HCT116 (cell line): ENCODE data around the gene MAPKAP1. TPM values are rescaled to one million over a fixed set of nuclear protein-coding genes. Genes with fewer than 3 reads are reported as not detected.

Experiments used
- ATAC-seq: fragments of 200-7000 bp; cut with Tn5 transposase; 2 replicates; pipeline ENCODE4 v1.9.1; 2020; ENCODE audit warnings: mild to moderate bottlenecking, moderate library complexity
- Bru-seq: library from RNA; stranded (reverse); fragments of 400-500 nt; gene quantifications from one replicate; lab custom pipeline; 2021; lab: Mats Ljungman, UMichigan
- BruChase-seq, 2 experiments: library from RNA; stranded (reverse); fragments of 400-500 nt; gene quantifications; one replicate each; lab custom pipeline; 2021; lab: Mats Ljungman, UMichigan
- BruUV-seq: library from RNA; stranded (reverse); fragments of 400-500 nt; replicated peaks from 2 replicates; lab custom pipeline; 2021; lab: Mats Ljungman, UMichigan
- CTCF ChIA-PET: fragments of 300-600 bp; sonication (Branson Sonifier 250); formaldehyde crosslinking; loops from one replicate; lab custom pipeline; 2021; ENCODE audit warnings: antibody characterized with exemption; lab: Charles Lee
- POLR2A ChIA-PET: fragments of 300-600, 350-600 bp; sonication (Branson Sonifier 250); formaldehyde crosslinking; loops from one replicate; lab custom pipeline; 2021; ENCODE audit warnings: antibody characterized with exemption; lab: Charles Lee
- RAD21 ChIA-PET, 2 experiments: fragments of 300-600 bp; sonication (Branson Sonifier 250); formaldehyde crosslinking; loops; one replicate each; lab custom pipeline; 2023; ENCODE audit warnings: low total read pairs in 2 of 2; ENCODE audit not compliant: uncharacterized antibody in 2 of 2, unreplicated experiment in 2 of 2, low non-redundant PET in 1 of 2; lab: Charles Lee
- DNase-seq: peaks from one replicate; pipeline ENCODE4 v3.0.0-alpha.2; 2010; ENCODE audit warnings: low read depth, low spot score
- H2AFZ ChIP-seq: fragments of 200-600 bp; shearing (Covaris generic), sonication (generic); 2 replicates; pipeline ENCODE4 v1.6.1; 2017; ENCODE audit warnings: low read depth, mixed run types, mixed read lengths, antibody characterized with exemption, low read length; ENCODE audit not compliant: poor library complexity, severe bottlenecking
- H3K27ac ChIP-seq: 2 replicates; pipeline ENCODE4 v1.5.1; 2012; ENCODE audit warnings: low read depth, low read length
- H3K27me3 ChIP-seq: fragments of 200-600 bp; sonication (generic); 2 replicates; pipeline ENCODE4 v1.6.1; 2016; ENCODE audit warnings: mixed run types, low read length, mixed read lengths; ENCODE audit not compliant: insufficient read depth
- H3K36me3 ChIP-seq, 2 experiments: fragments of 200-500 bp in 1 of 2; fragments of 200-600 bp in 1 of 2; sonication (Bioruptor generic) in 1 of 2; sonication (generic) in 1 of 2; 2 replicates each; pipeline versions ENCODE4 v1.5.1 to v1.6.1; 2014 to 2016; ENCODE audit warnings: low read length in 2 of 2, inconsistent platforms in 1 of 2, mixed read lengths in 1 of 2, mixed run types in 1 of 2; ENCODE audit not compliant: insufficient read depth in 2 of 2, control insufficient read depth in 1 of 2
- H3K4me1 ChIP-seq, 2 experiments: fragments of 200-600 bp in 1 of 2; sonication (generic) in 1 of 2; 2 replicates each; pipeline versions ENCODE4 v1.5.1 to v1.6.1; 2012 to 2017; ENCODE audit warnings: low read length in 2 of 2, inconsistent platforms in 1 of 2, mild to moderate bottlenecking in 1 of 2, mixed read lengths in 1 of 2, mixed run types in 1 of 2, moderate library complexity in 1 of 2; ENCODE audit not compliant: insufficient read depth in 2 of 2, control insufficient read depth in 1 of 2
- H3K4me2 ChIP-seq: fragments of 200-600 bp; sonication (generic); 2 replicates; pipeline ENCODE4 v1.6.1; 2017; ENCODE audit warnings: mixed run types, low read length, mixed read lengths
- H3K4me3 ChIP-seq, 2 experiments: fragments of 200-600 bp in 1 of 2; sonication (generic) in 1 of 2; replicated peaks in 1 of 2; 2 replicates each; pipeline ENCODE4 v1.5.1; 2011 to 2016; ENCODE audit warnings: low read length in 2 of 2, control low read depth in 1 of 2, low read depth in 1 of 2, mild to moderate bottlenecking in 1 of 2, mixed read lengths in 1 of 2, mixed run types in 1 of 2
- H3K79me2 ChIP-seq: fragments of 200-600 bp; sonication (generic); 2 replicates; pipeline ENCODE4 v1.6.1; 2017; ENCODE audit warnings: mild to moderate bottlenecking, mixed run types, low read length, moderate library complexity, mixed read lengths; ENCODE audit not compliant: insufficient read depth
- H3K9ac ChIP-seq: fragments of 200-600 bp; sonication (generic); 2 replicates; pipeline ENCODE4 v1.6.1; 2016; ENCODE audit warnings: low read length, mixed read lengths
- H3K9me2 ChIP-seq: fragments of 200-600 bp; sonication (generic), shearing (Covaris generic); 2 replicates; pipeline ENCODE4 v1.6.1; 2017; ENCODE audit warnings: mixed run types, mild to moderate bottlenecking, moderate library complexity; ENCODE audit not compliant: insufficient read depth
- H3K9me3 ChIP-seq, 2 experiments: fragments of 200-500 bp in 1 of 2; fragments of 200-600 bp in 1 of 2; sonication (Bioruptor generic) in 1 of 2; sonication (generic) in 1 of 2; 2 replicates each; pipeline ENCODE4 v1.6.1; 2014 to 2017; ENCODE audit warnings: low read length in 2 of 2, mixed read lengths in 2 of 2, inconsistent platforms in 1 of 2, low read depth in 1 of 2, mild to moderate bottlenecking in 1 of 2, mixed run types in 1 of 2, moderate library complexity in 1 of 2; ENCODE audit not compliant: control insufficient read depth in 1 of 2, insufficient read depth in 1 of 2
- H4K20me1 ChIP-seq: fragments of 200-600 bp; sonication (generic), shearing (Covaris generic); 2 replicates; pipeline ENCODE4 v1.6.1; 2017; ENCODE audit warnings: mixed run types, mild to moderate bottlenecking, moderate library complexity; ENCODE audit not compliant: insufficient read depth
- CBX3 ChIP-seq: IDR thresholded peaks from 2 replicates; pipeline ENCODE4 v1.6.1; 2012; ENCODE audit warnings: low read depth
- EGR1 ChIP-seq: IDR thresholded peaks from 2 replicates; pipeline ENCODE4 v1.6.1; 2012; ENCODE audit warnings: low read depth
- FOSL1 ChIP-seq: IDR thresholded peaks from 2 replicates; pipeline ENCODE4 v1.6.1; 2012; ENCODE audit warnings: low read depth
- JUND ChIP-seq: IDR thresholded peaks from 2 replicates; pipeline ENCODE4 v1.6.1; 2012
- POLR2AphosphoS5 ChIP-seq: IDR thresholded peaks from 2 replicates; pipeline ENCODE4 v1.6.1; 2011; ENCODE audit warnings: mild to moderate bottlenecking, low read depth, low read length, moderate library complexity
- RAD21 ChIP-seq: IDR thresholded peaks from 2 replicates; pipeline ENCODE4 v1.6.1; 2012; ENCODE audit warnings: low read depth, mild to moderate bottlenecking
- REST ChIP-seq: IDR thresholded peaks from 2 replicates; pipeline ENCODE4 v1.6.1; 2012; ENCODE audit warnings: low read depth
- SIN3A ChIP-seq: IDR thresholded peaks from 2 replicates; pipeline ENCODE4 v1.6.1; 2012; ENCODE audit warnings: low read depth
- SP1 ChIP-seq: IDR thresholded peaks from 2 replicates; pipeline ENCODE4 v1.6.1; 2012; ENCODE audit warnings: low read depth
- SRF ChIP-seq: IDR thresholded peaks from 2 replicates; pipeline ENCODE4 v1.6.1; 2012; ENCODE audit warnings: low read depth
- YY1 ChIP-seq: IDR thresholded peaks from 2 replicates; pipeline ENCODE4 v1.6.1; 2011; ENCODE audit warnings: low read length, low read depth, moderate library complexity, mild to moderate bottlenecking; ENCODE audit not compliant: insufficient replicate concordance; ENCODE audit errors: extremely low read depth
- ZBTB33 ChIP-seq: IDR thresholded peaks from 2 replicates; pipeline ENCODE4 v1.6.1; 2011; ENCODE audit warnings: mild to moderate bottlenecking, low read length, moderate library complexity; ENCODE audit not compliant: insufficient replicate concordance; ENCODE audit errors: extremely low read depth
- ZFX ChIP-seq: fragments of 450-650 bp; IDR thresholded peaks from 2 replicates; pipeline ENCODE4 v1.6.1; 2017
- ZNF274 ChIP-seq: fragments of 200-500 bp; sonication (Bioruptor generic); IDR thresholded peaks from 2 replicates; pipeline ENCODE4 v1.6.1; 2014; ENCODE audit warnings: mild to moderate bottlenecking, low read depth, low read length, inconsistent platforms
- intact Hi-C: fragments of 100-400 bp; cut with micrococcal nuclease; formaldehyde crosslinking; loops from 2 replicates; pipeline ENCODE4 v1.10.0; 2022
- long read RNA-seq: library from polyadenylated mRNA; unstranded; transcript quantifications from one replicate; pipeline ENCODE4 v2.0.0, GENCODE V29; 2021; ENCODE audit not compliant: unreplicated experiment
- polyA plus RNA-seq: library from polyadenylated mRNA; unstranded; fragments of >200 nt; gene quantifications from 2 replicates; pipeline ENCODE4 v1.2.1, GENCODE V29; 2012; ENCODE audit warnings: missing spikeins
- total RNA-seq: library from RNA; stranded (reverse); gene quantifications from one replicate; pipeline ENCODE4 v1.2.1, GENCODE V29; 2021; ENCODE audit not compliant: unreplicated experiment
- TF ChIP-seq, protein P1 (sequence below), 3 experiments: fragments of 200-600 bp in 1 of 3; sonication (generic) in 1 of 3; IDR thresholded peaks in 2 of 3; conservative IDR thresholded peaks in 1 of 3; 2 replicates each; pipeline ENCODE4 v1.5.1; 2012 to 2017; ENCODE audit warnings: low read depth in 2 of 3, low read length in 2 of 3, antibody characterized with exemption in 1 of 3, borderline replicate concordance in 1 of 3, control low read depth in 1 of 3, mild to moderate bottlenecking in 1 of 3, mixed read lengths in 1 of 3, mixed run types in 1 of 3, moderate library complexity in 1 of 3; ENCODE audit not compliant: insufficient read depth in 1 of 3

The MAPKAP1 gene
- total RNA-seq (72.5 TPM), Bru-seq, nascent RNA (percentile 81 among the genes with signal in this experiment), BruChase-seq, experiment 1, labeled RNA remaining after a 6-hour chase (percentile 69 among the genes with signal in this experiment), BruChase-seq, experiment 2, labeled RNA remaining after a 2-hour chase (percentile 66 among the genes with signal in this experiment)
- polyA plus RNA-seq, result 37.0 and 37.6 TPM in 2 replicates
- long read RNA-seq, transcript MAPKAP1-201 (12 exons, 3,395 nt), result major isoform, 56 of 154 reads
- long read RNA-seq, transcript MAPKAP1-202 (11 exons, 3,256 nt), result minor isoform, 29 of 154 reads
- long read RNA-seq, transcript MAPKAP1-205 (11 exons, 3,045 nt), result minor isoform, 7 of 154 reads
- long read RNA-seq, transcript MAPKAP1-207 (8 exons, 1,586 nt), result minor isoform, 6 of 154 reads
- long read RNA-seq, partial matches to known transcripts, result 9 of 154 reads
- long read RNA-seq, other reads (novel, unspliced or antisense), result 37 of 154 reads

GRCh38 chr9:125706651-125707471 lies at the start of gene MAPKAP1:
TSS of gene MAPKAP1 (minus strand) at chr9:125707208. CDS start at chr9:125672574, 34,634 bp downstream.
- Histone ChIP-seq H3K4me2 (peak within 1 kb of the TSS; percentile 94), H3K9ac (peak within 1 kb of the TSS; percentile 91), H3K4me1 (peaks cover 11 to 17% of the 10 kb centered on the region in 2 experiments; a peak in 3 of 4 replicates), H3K27me3 (no peaks in the 10 kb centered on the region), H3K27ac (peak within 1 kb of the TSS; percentile 58), H4K20me1 (no peaks in the 10 kb centered on the region), H3K9me3 (no peaks in the 10 kb centered on the region), H2AFZ (peak within 1 kb of the TSS; percentile 94), H3K36me3 (no peaks in the 10 kb centered on the region; a peak in 1 of 4 replicates), H3K4me3 (peak within 1 kb of the TSS; percentile 71 to 91), H3K79me2 (peaks cover 48% of the 10 kb centered on the region), H3K9me2 (no peaks in the 10 kb centered on the region)
- peak; percentile 85 for DNase-seq
- ChIA-PET RAD21 (interaction anchor here in 1 of 2 experiments (0.7 kb wide), 1 partner anchor 224 kb away, joined by 3 read pairs; no protein-coding TSS in a partner anchor), CTCF (interaction anchor here (1.0 kb wide), 1 partner anchor 8 kb away, joined by 3 read pairs; no protein-coding TSS in a partner anchor), POLR2A (interaction anchor here (0.8 to 1.5 kb wide), 5 partner anchors 8 to 45 kb away, joined by 3 to 5 read pairs (median 3); no protein-coding TSS in a partner anchor)
- no TSS peak for BruUV-seq
- ATAC-seq, result peak; percentile 99
- intact Hi-C loops, result no loop called here
- TF ChIP-seq SP1 (no peak), ZBTB33 (peak; percentile 23), JUND (no peak), REST (no peak), FOSL1 (no peak), YY1 (peak; percentile 29), CBX3 (0 out of 2 replicates have a peak, but pooled peaks have one; percentile 17), RAD21 (no peak), SRF (no peak), EGR1 (0 out of 2 replicates have a peak, but pooled peaks have one; percentile 36), SIN3A (peak; percentile 31; the same call in 1 of the 2 replicates), ZFX (peak; percentile 89), ZNF274 (no peak), POLR2AphosphoS5 (peak; percentile 90)
- TF ChIP-seq, protein P1, sequence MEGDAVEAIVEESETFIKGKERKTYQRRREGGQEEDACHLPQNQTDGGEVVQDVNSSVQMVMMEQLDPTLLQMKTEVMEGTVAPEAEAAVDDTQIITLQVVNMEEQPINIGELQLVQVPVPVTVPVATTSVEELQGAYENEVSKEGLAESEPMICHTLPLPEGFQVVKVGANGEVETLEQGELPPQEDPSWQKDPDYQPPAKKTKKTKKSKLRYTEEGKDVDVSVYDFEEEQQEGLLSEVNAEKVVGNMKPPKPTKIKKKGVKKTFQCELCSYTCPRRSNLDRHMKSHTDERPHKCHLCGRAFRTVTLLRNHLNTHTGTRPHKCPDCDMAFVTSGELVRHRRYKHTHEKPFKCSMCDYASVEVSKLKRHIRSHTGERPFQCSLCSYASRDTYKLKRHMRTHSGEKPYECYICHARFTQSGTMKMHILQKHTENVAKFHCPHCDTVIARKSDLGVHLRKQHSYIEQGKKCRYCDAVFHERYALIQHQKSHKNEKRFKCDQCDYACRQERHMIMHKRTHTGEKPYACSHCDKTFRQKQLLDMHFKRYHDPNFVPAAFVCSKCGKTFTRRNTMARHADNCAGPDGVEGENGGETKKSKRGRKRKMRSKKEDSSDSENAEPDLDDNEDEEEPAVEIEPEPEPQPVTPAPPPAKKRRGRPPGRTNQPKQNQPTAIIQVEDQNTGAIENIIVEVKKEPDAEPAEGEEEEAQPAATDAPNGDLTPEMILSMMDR (IDR thresholded peaks at IDR 0.05 in 2 of 3, conservative IDR thresholded peaks at IDR 0.05 in 1 of 3; ENCODE audit: borderline replicate concordance in 1 of 3, insufficient read depth in 1 of 3, low read depth in 2 of 3, low read length in 2 of 3), result no peak
